ENCODE measurements around the gene B4GALT6.

The B4GALT6 gene

GRCh38 chr18:31710826-31711225 is 26.4 kb upstream of the B4GALT6 start:
- no peak for TF ChIP-seq CTCF (conservative IDR thresholded peaks at IDR 0.05; ENCODE audit: control insufficient read depth, insufficient read depth, low read depth, low read length)
- DNase-seq (ENCODE audit: low read depth), result no peak
- H3K4me3 ChIP-seq (ENCODE audit: control insufficient read depth, low read depth, low read length), result no peak overlapping the region

- no peak for TF ChIP-seq CTCF (conservative IDR thresholded peaks at IDR 0.05; ENCODE audit: control insufficient read depth, insufficient read depth, low read depth, low read length)
- no peak overlapping the region for H3K4me3 ChIP-seq (ENCODE audit: control insufficient read depth, low read depth, low read length)
- DNase-seq (ENCODE audit: low read depth), result no peak
Observed at GRCh38 chr18:31707815-31708214, 23.4 kb upstream of the B4GALT6 start.

- no peak overlapping the region for H3K4me3 ChIP-seq (ENCODE audit: control insufficient read depth, low read depth, low read length)
- no peak for DNase-seq (ENCODE audit: low read depth)
- TF ChIP-seq CTCF (conservative IDR thresholded peaks at IDR 0.05; ENCODE audit: control insufficient read depth, insufficient read depth, low read depth, low read length), result no peak
Observed at GRCh38 chr18:31702449-31702848, 18.1 kb upstream of the B4GALT6 start.

GRCh38 chr18:31701744-31702143 is 17.4 kb upstream of the B4GALT6 start:
- no peak for TF ChIP-seq CTCF (conservative IDR thresholded peaks at IDR 0.05; ENCODE audit: control insufficient read depth, insufficient read depth, low read depth, low read length)
- DNase-seq (ENCODE audit: low read depth), result no peak
- no peak overlapping the region for H3K4me3 ChIP-seq (ENCODE audit: control insufficient read depth, low read depth, low read length)

- H3K4me3 ChIP-seq (ENCODE audit: control insufficient read depth, low read depth, low read length), result no peak overlapping the region
- no peak for DNase-seq (ENCODE audit: low read depth)
- TF ChIP-seq CTCF (conservative IDR thresholded peaks at IDR 0.05; ENCODE audit: control insufficient read depth, insufficient read depth, low read depth, low read length), result no peak
Observed at GRCh38 chr18:31700990-31701389, 16.6 kb upstream of the B4GALT6 start.

- no peak for DNase-seq (ENCODE audit: low read depth)
- no peak overlapping the region for H3K4me3 ChIP-seq (ENCODE audit: control insufficient read depth, low read depth, low read length)
- TF ChIP-seq CTCF (conservative IDR thresholded peaks at IDR 0.05; ENCODE audit: control insufficient read depth, insufficient read depth, low read depth, low read length), result no peak
Observed at GRCh38 chr18:31697351-31698298, 13.2 kb upstream of the B4GALT6 start.
